GM19397 (cell line): ENCODE data around the gene ANXA2.
"Not testable (repeated sequence)": the region's sequence is repeated elsewhere in the genome, so short reads cannot be mapped to it uniquely, and the experiment has no call there.

Experiments used
- ATAC-seq: cut with Tn5 transposase; IDR thresholded peaks from one replicate; pipeline ENCODE4 v1.9.1; 2021; ENCODE audit warnings: mild to moderate bottlenecking, moderate library complexity; ENCODE audit not compliant: unreplicated experiment

ANXA2 gene

DNA sequence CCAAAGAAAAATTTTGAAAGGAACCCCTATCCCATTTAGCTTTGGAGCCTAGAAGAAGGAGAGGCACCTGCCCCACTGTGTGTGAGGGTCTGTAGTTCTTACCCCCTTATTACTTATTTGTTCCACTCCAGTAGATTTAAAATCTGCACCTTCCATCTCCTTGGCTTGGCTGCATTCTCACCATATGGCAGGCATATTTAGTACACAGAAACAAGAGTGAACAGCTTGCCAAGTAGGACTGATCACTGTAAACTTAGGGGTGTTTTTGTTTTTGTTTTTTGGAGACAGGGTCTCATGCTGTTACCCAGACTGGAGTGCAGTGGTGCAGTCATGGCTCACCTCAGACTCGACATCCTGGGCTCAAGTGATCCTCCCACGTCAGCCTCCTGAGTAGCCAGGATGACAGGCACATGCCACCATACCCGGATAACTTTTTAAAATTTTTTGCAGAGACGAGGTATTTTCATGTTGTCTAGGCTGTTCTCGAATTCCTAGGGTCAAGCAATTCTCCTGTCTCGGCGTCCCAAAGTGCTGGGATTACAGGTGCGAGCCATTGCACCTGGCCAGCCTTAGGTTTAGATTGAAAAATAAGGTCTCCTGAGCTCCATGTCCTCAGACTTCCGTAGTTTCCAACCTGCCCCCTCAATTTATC is 14.1 kb upstream of the ANXA2 start:
- no peak for ATAC-seq

DNA sequence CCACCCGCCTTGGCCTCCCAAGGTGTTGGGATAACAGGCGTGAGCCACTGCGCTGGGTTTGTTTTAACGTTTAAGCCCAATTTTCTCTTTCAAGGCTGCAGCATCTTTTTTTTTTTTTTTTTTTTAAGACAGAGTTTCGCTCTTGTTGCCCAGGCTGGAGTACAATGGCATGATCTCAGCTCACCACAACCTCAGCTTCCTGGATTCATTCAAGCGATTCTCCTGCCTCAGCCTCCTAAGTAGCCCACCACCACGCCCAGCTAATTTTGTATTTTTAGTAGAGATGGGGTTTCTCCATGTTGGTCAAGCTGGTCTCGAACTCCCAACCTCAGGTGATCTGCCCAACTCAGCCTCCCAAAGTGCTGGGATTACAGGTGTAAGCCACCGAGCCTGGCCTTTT is 12.6 kb upstream of the ANXA2 start:
- ATAC-seq: not testable (repeated sequence)

DNA sequence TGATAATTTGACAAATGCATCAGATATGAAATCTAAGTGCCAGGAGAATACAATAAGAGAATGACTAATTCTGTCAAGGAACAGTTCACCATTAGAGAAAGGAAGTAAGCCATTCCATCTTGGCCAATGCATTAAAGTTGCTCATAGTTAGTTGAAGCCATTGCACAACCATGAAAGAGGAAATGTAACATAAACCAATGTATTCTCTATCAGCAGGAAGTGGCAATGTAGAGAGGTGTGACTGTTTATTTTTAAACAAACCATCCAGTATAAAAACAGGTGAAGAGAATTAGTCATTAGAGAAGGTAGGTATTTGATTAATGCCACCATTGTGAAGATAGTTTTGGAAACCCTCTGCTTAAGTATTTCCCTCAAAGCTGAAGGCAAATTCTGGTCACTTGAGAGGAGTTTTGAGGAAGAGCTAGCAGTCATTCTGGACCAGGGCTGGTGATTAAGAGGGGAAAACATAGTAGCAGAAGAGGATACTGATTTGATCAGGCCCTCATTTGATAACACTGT is 10.7 kb upstream of the ANXA2 start:
- no peak for ATAC-seq

DNA sequence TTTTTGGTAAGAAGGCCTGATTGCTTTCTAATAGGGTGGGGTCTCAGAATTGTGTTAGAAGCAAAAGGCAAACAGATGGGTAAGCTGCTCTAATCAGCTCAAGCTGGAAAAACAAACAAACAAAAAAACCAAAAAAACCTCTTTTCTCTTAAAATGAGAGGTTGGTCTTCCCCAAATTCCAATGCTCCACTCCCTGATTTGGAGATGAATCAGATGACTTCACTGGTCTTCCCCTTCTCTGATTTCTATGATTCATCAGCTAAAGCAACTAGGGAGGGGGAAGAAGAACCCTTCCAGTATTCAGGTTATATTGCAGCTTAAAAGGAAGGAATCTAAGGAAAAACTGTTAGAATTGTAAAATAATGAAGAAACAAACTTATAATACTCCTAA is 9.6 kb upstream of the ANXA2 start:
- ATAC-seq: no peak

DNA sequence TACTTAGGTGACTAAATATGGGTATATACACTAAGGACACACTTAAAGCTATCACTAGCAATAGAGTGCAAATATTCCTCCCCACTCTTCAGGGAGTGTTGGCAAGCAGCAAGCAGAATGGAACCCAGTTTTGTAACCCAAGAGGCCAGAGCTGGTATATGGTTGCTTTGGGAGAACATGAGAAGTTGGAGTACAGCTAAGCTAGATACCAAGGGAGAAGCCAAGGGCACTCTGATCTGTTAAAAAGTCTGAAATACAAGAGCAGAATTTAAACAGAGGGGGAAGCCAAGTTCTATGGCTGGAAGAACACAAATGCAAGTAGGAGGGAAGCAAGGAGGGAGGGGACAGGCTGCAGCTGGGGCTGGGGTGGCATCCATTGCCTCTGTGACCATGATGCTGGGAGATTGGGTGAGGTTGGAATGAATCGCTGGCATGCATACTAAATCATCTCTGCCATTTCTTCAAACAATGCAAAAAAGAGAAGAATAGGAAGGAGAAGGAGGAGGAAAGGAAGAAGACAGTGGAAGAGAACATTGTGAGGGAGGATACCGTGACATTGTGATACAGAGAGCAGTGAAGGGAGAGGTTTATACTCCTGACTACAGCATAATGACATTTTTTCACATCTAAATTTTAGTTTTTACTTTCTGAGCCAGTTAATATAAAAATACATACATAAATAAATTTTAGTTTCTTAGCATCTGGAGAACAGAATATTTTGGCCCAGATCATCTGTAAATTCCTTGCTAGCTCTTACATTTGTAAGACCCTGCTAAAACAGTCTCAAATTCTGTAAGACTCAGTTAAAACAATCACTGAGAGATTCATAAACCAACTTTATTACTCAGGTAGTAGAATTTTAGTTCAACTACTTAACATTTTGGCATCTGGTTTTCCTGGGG is 9.0 kb upstream of the ANXA2 start:
- no peak for ATAC-seq

DNA sequence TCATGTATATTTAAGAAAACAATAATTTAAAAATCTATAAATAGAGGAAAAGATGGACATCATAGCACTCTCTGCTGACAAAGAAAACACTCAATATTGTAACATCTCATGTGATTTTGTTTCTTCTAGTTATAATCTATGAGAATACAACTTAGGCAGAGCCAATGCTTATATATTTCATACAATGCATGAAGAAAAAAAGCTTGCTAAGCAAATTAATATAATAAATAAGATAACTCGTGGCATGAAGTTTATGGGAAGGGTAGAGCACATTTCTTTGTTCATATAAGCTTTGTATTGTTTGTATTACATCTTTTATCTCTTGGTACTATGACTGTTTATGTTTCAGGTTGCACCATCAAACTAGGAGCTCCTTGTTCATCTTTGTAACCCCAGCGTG is 7.6 kb upstream of the ANXA2 start:
- ATAC-seq: no peak

DNA sequence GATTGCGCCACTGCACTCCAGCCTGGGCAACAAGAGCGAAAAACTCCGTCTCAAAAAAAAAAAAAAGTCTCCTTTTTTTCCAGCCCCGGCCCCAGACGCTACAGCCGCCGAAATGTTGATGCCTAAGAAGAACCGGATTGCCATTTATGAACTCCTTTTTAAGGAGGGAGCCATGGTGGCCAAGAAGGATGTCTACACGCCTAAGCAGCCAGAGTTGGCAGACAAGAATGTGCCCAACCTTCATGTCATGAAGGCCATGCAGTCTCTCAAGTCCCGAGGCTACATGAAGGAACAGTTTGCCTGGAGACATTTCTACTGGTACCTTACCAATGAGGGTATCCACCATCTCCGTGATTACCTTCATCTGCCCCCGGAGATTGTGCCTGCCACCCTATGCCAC is 6.6 kb upstream of the ANXA2 start:
- ATAC-seq: not testable (repeated sequence)

DNA sequence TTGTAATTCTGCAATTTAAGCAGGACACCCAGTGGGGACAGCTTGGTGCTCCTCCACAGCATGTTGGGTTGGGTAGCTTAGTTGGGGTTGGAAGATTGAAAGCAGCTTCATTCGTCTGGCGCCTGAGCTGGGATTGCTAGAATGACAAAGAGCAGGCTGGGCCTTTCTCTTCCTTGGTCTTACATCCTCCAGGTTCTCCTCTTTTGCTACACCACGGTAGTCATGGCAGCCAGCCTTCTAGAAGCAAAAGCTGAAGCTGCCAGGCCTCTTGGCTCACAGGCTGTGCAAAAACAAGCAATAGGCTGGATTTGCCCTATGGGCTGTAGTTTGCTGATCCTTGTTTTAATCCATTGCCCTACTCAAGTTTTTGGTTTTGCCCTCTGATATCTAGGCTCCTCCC is 3.2 kb upstream of the ANXA2 start:
- no peak for ATAC-seq

DNA sequence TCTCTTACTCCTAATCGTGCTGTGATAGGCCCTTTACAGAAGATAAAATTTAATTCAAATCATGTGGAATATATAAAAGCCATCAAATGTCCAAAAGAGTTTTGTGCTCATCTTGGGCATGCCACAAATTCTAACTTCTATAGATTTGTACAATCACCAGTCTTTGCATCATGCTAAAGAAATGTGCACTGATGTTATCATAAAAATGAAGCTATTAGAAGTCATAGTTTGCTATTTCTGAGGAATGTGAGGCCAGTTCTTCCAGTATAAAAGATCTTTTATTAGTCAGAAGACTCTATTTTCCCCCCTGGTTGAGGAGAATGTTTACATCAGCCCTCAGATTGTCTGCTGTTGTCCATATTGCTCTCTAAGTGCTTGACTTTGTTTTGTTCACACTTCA is 2.1 kb upstream of the ANXA2 start:
- ATAC-seq: no peak

DNA sequence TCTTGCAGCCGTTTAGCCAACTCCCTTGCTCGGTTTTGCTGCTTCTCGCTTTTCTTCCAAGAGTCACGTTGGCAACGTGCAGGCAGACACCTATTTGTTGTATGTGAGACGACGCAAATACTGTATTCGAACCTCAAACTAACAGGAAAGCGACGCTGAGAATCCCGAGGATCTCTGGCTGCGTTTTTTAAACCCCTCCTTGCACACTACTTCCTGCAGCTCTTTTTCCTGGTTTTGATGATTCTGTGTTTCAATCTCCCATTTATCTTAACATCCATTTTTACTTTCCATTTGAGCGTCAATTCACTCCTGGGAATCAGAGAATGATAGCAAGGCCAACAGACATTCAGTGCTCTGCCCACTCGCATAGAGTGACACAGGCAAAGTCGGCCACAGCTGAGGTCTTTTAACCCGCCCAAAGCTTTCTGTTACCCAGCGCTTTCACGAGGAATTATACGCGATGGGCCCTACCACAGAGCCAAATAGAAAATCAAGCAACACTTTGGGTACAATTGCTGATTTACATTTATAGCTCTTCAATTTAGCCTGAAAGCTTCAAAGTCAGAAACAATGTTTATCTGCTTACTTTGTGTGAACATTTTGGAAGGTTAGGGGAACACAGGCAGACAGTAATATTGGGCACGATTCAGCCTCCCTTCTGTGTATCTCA is 1.6 kb upstream of the ANXA2 start:
- ATAC-seq: no peak

DNA sequence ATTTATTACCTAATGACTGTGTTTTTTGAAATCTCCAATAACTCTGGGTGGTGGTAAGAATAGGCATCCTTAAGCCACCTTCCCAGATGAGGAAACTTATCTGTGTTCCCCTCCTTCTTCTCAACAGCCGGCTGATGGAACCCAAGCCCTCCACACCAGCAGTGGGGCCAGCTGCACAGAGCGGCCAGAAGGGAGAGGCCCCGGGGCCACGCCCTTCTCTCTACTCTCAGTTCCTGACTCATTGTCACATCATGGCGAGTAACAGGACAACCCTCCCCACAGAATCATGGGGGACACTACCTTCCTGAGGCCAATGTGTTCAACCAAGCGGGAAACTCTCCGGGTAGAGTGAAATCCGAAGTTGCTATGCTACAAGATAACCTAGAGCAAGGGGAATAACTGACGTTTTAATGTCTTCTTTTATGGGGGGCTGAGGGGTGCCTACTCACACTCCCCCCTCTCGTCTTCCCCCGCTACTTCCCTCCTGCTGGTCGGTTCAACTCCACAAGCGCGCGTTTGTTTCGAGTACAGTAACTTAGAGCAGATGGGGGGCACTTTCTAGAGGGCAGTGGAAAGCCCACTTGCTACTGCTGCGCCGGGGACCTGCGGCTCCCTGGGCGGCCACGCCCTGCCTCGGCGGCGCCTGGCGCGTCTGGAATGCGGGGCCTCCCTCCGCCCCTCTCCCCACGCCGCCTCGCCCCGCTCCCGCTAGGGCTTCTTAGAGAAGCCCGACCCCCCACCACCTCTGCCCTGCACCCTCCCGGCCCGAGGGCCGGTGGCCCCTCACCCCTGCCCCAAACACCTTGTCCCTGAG is 621 bp downstream of the ANXA2 start:
- ATAC-seq: peak; percentile 58

DNA sequence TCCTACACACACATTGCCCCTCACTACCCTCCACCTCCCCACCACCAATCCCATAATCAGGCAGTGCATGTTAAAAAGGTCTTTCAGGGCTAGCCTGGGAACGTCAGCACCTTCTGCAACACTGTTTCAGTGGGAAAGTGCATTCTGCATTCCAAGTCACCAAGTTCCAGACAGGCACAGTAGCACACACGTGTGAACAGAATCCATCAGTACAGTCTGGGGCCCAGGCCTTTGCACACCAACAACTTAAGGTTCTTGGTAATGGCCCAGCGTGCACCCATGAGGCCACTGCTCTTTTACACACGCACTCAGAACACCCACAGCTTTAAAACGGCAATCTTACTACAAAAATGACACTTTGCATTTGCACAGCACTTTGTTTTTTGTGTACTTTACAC is 1.2 kb downstream of the ANXA2 start:
- ATAC-seq: no peak

DNA sequence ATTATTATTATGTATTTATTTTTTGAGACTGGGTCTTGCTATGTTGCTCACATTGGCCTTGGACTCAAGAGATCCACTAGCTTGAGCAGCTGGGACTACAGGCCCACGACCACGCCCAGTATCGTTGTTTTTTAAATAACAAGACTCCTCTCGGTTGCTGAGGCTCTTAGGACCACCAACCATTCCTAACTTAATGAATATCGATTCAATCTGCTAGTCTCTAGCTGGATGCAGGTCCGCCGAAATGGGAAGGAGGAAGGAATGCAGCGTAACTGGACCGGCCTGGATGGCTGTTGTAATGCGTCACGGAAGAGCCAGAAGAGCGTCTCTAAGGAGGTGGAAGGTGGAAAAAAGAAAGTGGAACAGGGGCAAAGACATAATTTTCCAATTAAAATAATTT is 1.7 kb downstream of the ANXA2 start:
- ATAC-seq: no peak

DNA sequence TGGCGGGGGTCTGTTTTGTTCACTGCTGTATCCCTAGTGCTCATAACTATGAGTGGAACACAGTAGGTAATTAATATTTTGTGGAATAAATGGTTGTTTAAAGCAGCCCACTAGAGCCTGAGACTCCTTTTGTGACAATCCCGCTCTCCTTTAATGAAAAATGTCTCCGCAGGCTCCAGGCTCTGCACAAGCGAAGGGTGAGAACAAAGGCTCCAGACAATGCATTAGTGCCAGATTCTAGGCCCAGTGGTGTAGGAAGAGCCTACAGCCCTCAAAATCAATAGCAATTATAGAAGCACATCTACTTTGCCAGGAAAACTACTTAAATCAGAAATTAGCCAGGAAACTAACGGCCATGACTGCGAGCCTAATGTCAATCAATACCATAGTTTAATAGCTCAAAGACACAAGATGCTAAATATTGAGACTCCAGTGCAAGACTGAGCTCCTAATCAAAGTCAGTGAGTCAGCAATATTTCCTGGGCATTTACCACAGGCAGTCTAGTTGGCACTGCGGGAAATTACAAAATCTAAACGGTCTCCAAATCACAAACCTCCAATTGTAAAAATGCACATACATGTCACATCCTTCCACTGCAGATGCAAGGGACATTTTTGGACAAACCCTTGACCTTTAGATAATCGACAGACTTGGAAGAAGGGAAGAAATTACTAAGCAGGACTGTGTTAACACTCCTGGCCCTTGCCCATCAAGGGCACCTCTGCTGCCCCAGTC is 2.3 kb downstream of the ANXA2 start:
- ATAC-seq: no peak

DNA sequence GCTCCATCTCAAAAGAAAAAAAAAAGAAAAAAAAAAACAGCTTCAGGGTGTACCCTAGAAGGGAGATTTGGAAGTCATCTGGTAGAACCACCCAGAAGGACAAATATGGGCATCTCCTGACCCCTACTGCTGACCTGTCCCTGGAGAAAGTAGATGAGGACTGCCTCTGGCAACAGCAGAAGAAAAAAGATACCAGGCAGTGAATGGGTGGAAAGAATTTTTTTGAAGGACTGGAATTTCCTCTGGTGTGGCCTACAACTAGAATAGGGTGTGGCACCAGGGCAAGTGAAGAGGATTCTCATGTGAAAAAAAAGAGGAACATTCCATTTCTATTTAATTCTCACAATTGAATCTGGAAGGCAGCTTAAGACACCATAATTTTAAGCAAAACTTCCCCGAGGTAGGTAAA is 3.1 kb downstream of the ANXA2 start:
- no peak for ATAC-seq

DNA sequence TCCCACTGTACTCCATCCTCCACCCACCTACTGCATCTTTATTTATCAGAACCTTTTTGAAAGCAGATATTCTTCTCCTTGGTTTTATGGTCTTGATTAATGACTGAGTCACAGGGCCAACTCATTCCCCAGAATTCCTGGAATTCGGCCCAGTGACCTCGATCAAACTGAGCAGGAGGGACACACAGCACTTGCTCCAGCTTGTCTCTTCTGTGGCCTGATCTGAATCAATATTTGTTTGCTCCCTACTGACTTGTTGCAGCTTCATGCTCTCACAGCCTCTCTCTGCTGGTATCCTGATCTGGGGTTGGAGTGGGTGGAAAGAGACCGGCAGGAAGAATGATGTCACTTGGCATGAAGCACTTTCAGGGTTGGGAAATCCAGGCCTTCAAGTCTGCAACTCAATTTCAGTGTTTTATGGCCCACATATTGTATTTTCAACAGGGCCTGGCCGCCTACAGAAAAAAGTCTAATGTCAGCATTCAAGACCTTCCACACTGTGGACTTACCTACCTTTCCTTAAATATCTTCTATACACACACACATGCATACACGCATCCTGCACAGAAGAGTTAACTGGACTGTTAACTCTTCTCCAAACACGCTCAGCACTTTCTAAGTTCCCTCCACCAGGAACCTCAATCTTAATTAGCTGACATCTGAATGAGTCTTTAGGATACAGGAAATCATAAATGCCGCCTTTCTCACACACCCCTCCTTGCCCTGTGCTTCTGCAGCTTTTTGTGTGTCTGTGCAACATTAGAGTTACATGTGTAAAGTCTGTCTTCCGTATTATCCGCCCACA is 4.6 kb downstream of the ANXA2 start:
- no peak for ATAC-seq

DNA sequence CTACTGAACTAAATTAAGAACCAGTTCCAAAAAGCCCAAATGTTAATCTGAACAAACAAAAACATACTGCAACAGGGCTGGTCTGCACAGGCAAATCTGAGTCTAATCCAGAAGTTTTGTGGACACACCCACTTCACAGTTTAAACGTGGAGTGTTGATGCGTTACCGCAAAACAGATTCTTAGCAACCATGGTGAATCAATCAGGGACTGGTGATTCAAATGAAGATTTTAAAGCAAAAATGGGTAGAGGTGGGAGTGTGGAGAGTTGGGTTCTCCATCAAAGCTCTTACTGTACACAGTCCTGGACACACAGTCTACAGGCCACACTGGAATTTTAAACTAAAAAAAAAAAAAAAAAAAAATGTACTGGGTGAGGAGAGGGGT is 5.2 kb downstream of the ANXA2 start:
- no peak for ATAC-seq

DNA sequence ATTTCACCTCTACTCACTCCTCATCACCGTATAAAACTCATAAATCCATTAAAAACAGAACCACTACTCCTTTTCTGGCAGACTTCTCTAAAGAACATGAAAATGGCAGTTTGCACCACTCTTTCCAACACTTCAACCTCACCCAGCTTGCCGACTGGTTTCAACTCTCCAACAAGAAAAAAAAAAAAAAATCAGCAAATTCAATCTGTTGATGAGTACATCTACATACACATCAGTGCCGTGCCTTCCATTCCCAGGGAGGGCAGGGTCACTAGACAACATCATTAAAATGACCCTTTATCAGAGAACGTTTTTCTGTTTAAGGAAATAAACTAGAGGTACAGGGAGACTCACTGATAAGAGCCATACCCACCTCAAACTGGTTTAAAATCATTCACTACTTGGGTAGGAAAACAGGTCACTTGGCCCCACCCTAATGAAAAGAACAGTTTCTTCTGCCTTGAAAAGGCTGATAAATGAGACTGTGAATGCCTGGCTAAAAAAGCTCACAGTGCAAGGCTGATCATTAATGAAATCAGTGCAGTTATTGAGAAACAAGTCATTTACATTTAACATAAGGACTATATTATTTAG is 6.0 kb downstream of the ANXA2 start:
- no peak for ATAC-seq

DNA sequence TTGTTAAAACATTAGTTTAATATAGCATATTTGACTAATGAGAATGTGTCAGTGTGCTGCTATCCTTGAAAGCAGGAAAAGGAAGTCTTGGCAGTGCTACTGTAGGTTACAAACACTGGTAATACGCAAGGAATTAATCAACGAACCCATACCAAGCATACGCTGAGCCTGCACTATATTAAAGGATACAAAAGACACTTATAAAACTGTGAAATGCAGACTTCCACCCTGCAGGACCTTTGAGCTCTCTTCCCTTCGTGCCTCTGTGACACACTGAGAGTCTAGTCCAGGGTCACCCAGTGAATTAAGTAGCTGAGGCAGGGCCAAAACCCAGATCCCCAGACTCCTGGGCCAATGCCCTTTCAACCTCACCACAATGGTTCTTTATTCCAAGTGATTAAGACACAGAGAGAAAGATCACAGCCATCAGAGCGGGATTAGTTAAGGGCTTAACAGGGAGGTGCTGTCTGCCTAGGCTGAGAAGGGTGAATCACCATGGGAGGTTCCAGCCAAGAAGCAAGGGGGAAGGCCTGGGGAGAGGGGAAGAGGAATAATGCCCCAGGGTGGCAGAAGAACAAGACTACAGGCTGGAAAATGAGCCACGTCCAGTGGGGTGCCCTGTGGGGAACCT is 6.8 kb downstream of the ANXA2 start:
- no peak for ATAC-seq
